SK-MEL-5 (cell line): ENCODE measurements around the gene WDCP. TPM values are rescaled to one million over a fixed set of nuclear protein-coding genes. Genes with fewer than 3 reads are reported as not detected.
A peak's percentile ranks its signal among the peaks of the same experiment; 100 is the strongest.
"Not testable (repeated sequence)": the region's sequence is repeated elsewhere in the genome, so short reads cannot be mapped to it uniquely, and the experiment has no call there.

Experiments used
- DNase-seq: peaks from one replicate; pipeline ENCODE4 v3.0.0-alpha.2; 2016; ENCODE audit warnings: low read depth, low spot score
- in situ Hi-C: cut with HindIII; loops from 2 replicates; pipeline ENCODE4 v1.10.0; 2016; ENCODE audit warnings: low sequenced_read_pairs, high pct_unique_total_duplicates, low pct_unique_long_range_greater_than_20kb
- polyA plus RNA-seq, 2 experiments: library from polyadenylated mRNA; depleted of rRNA; stranded (reverse); fragments of >200 nt; gene quantifications; 2 replicates each; pipeline ENCODE4 v1.2.3, GENCODE V29; 2015
- total RNA-seq: library from RNA; depleted of rRNA; stranded (reverse); fragments of >200 nt; shearing (Covaris generic); gene quantifications from 2 replicates; pipeline ENCODE4 v1.2.3, GENCODE V29; 2014; rRNA removed

WDCP gene, protein sequence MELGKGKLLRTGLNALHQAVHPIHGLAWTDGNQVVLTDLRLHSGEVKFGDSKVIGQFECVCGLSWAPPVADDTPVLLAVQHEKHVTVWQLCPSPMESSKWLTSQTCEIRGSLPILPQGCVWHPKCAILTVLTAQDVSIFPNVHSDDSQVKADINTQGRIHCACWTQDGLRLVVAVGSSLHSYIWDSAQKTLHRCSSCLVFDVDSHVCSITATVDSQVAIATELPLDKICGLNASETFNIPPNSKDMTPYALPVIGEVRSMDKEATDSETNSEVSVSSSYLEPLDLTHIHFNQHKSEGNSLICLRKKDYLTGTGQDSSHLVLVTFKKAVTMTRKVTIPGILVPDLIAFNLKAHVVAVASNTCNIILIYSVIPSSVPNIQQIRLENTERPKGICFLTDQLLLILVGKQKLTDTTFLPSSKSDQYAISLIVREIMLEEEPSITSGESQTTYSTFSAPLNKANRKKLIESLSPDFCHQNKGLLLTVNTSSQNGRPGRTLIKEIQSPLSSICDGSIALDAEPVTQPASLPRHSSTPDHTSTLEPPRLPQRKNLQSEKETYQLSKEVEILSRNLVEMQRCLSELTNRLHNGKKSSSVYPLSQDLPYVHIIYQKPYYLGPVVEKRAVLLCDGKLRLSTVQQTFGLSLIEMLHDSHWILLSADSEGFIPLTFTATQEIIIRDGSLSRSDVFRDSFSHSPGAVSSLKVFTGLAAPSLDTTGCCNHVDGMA
- total RNA-seq: 22.6 and 23.3 TPM in 2 replicates
- 15.9 and 17.1 TPM in 2 replicates for polyA plus RNA-seq (2015; cell fraction: cytosol; rRNA removed)
- polyA plus RNA-seq (2015; cell fraction: nucleus; rRNA removed): 31.0 and 31.4 TPM in 2 replicates

DNA sequence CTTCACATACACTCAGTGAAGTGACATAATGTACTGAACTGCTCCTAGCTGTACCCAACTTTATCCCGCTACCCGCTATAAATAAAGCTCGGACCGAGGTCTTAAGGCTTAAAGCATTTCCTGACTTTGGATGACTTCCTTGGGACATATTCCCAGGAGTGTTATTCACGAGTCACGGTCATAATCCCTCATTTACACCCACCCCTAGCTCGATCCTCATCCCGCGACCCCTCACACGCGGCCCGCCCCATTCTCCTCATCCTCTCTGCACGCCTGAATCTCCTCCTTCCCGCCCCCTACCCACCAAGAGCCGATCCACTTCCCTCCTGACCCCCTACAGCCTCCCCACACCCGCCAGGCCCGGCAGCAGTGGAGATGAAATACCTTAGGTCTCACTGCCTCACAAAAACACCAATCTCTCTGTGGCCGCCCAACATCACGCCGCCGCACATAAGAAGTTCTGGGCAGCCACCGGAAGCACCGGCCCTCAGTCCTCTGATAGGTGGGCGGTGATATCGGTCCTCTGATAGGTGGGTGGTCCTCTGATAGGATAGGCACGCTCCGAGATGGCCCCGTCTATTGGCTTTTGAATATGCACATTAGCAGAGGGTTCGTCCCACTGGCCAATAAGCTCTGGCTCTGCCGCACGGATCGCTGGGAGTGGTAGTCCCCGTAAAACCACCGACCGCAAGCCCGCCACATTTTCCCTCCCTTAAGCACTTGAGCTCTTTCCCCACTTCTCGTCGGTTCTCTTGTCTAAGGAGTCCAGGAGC is at the start of gene WDCP:
Gene WDCP, minus strand, starts transcription at position 462 of the 773 bp plus-strand sequence. CDS start 7,897 bp downstream, outside the sequence.
- peak; percentile 100 for DNase-seq
- in situ Hi-C loops: no loop called here

DNA sequence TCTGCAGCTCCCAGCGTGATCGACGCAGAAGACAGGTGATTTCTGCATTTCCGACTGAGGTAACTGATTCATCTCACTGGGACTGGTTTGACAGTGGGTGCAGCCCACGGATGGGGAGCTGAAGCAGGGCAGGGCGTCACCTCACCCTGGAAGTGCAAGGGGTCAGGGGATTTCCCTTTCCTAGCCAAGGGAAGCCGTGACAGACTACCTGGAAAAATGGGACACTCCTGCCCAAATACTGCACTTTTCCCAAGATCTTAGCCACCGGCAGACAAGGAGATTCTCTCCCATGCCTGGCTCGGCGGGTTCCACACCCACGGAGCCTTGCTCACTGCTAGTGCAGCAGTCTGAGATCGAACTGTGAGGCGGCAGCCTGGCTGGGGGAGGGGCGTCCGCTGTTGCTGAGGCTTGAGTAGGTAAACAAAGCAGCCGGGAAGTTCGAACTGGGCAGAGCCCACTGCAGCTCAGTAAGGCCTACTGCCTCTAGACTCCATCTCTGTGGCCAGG is 48.0 kb upstream of the WDCP start:
- DNase-seq, in situ Hi-C loops: not testable (repeated sequence)

DNA sequence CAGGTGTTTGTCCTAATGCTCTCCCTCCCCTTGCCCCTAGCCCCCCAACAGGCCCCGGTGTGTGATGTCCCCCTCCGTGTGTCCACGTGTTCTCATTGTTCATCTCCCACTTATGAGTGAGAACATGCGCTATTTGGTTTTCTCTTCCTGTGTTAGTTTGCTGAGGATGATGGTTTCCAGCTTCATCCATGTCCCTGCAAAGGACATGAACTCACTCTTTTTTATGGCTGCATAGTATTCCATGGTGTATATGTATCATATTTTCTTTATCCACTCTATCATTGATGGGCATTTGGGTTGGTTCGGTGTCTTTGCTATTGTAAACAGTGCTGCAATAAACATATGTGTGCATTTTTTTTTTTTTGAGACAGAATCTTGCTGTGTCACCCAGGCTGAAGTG is 46.1 kb upstream of the WDCP start:
- in situ Hi-C loops, DNase-seq: not testable (repeated sequence)

DNA sequence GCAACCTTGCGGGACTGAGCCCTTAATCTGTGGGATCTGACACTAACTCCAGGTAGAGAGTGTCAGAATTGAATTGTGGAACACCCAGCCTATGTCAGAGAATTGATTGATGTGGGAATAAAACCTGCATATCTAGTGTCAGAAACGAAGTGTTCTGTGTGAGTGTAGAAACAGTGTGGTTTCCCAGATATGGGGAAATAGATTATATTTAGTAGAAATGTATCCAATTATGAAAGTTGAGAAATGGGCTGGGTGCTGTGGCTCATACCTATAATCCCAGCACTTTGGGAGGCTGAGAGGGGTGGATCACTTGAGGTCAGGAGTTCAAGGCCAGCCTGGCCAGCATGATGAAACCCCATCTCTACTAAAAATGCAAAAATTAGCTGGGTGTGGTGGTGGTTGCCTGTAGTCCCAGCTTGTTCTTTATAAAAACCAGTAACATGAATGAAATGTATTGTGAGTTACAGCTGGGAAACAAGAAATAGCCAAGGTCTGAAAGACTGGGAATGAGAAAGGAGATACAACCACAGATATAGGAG is 41.7 kb upstream of the WDCP start:
- DNase-seq: no peak
- in situ Hi-C loops: no loop called here

DNA sequence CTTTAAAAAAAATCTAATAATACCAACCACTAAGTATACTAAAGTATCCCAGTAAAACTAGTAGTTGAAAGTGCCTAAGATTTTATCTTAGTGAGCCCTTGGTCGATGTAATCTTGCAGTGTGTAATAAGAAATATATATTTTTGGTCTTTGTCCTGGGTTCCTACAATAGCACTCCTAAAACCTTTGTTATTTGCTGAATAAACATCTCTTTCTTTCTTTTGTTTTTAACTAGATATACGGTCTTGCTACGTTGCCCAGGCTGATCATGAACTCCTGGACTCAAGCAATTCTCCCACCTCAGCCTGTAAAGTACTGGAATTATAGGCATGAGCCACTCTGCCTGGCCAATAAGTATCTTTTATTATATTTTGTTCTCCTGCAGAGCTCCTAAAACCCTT is 39.8 kb upstream of the WDCP start:
- DNase-seq: no peak
- in situ Hi-C loops: no loop called here

DNA sequence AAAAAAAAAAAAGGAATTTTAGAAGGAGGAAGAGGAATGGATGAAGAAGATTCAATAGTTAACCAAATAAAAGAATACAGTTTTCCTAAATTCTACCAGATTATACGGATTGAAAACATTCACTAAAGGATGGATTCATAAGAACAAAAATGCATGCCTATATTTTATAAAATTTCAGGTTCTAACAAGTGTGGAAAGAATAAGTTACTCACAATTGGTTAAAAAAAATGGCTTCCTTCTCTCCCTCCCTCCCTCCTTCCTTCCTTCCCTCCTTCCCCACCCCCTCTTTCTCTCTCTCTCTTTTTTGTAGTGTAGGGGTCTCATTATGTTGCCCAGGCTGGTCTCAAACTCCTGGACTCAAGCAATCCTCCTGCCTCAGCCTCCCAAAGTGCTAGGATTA is 39.0 kb upstream of the WDCP start:
- DNase-seq: no peak
- in situ Hi-C loops: no loop called here

DNA sequence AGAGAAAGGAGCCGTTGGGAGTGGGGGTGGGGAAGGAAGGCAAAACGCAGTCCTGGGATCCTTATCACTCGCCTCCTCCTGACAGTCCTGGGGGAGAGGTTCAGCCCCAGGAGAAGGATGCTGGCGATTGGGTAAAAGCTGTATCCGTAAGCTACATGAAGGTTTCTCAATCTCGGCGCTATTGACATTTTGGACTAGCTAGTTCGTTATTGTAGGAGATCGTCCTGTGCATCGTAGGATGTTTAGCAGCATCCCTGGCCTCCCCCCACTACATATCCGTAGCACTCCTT is 38.0 kb upstream of the WDCP start:
- DNase-seq: no peak
- in situ Hi-C loops: no loop called here

DNA sequence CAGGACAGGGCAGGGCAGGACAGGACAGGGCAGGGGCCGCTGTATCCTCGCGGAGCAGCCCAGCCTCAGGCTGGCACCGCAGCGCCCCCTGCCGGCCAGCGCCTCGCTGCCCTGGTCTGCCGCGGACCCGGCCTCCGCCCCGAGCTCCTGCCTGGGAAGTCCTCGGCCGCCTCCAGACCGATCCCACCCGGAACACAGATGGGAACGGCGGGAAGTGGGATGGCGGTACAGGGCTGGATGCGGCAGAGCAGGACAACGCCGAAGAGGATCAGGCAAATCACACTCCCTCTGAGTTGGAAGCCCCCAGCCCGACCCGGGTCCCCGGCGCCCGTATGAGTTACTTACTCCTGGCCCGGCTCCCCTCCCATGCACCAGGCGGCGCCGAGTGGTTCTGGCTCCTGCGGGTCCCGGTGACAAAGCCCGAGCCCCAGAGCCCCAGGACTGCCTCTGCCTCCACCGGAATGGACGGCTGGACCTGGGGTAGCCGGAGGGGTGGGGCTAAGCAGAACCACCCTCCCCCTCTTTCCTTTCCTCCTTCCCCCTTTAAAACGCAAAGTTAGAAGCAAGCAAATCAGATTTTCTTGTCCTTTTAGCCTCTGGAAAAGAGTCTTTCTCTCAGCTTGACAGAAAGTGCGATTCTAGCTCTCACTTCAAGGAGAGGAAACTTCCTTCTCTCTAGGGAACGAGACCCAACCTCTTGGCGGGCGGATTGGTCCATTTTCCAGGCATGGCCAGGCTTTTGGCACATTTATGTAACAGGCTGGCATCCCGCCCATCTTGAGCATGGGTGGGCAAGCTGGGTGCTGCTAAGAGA is 37.4 kb upstream of the WDCP start, which contains the start of gene TP53I3:
Gene TP53I3, minus strand, starts transcription at position 449 of the 814 bp plus-strand sequence. CDS start 508 bp downstream, outside the sequence.
- in situ Hi-C loops: no loop called here
- DNase-seq: peak; percentile 90

DNA sequence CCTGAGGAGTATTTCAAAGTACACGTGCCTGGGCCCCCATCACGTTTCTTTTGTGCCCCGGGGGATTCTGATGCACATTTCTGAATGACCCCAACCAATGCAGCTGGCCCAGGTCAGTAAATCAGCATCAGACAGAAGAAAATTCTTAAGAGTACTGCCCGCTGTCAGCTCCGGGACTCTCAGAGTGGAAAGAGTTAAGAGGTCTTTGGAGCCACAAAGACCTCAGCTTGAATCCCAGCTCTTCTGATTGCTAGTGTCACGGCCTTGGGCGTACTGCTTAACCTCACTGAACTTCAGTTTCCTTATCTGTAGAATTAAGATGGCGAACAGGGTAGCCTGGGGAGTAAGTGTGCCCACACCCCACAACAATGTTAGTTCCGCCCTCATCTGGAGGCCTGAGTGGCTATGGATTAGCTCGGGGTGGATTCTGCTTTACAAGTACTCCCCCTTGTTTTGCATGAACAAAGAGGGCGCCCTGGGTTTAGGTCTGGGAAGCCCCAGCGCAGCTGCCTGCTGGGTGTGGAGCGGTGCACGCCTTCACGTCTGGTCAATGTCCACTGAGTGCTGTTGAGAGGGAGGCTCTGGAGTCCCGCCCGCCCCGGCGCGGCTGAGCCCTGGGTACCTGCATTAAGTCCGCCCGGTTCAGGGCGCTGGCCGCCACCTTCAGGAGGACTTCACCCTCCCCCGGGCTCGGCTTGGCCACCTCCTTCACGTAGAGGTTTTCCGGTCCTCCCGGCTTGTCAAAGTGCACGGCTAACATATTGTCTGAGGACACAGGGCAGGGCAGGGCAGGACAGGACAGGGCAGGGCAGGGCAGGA is 36.6 kb upstream of the WDCP start:
- peak; percentile 78 for DNase-seq

DNA sequence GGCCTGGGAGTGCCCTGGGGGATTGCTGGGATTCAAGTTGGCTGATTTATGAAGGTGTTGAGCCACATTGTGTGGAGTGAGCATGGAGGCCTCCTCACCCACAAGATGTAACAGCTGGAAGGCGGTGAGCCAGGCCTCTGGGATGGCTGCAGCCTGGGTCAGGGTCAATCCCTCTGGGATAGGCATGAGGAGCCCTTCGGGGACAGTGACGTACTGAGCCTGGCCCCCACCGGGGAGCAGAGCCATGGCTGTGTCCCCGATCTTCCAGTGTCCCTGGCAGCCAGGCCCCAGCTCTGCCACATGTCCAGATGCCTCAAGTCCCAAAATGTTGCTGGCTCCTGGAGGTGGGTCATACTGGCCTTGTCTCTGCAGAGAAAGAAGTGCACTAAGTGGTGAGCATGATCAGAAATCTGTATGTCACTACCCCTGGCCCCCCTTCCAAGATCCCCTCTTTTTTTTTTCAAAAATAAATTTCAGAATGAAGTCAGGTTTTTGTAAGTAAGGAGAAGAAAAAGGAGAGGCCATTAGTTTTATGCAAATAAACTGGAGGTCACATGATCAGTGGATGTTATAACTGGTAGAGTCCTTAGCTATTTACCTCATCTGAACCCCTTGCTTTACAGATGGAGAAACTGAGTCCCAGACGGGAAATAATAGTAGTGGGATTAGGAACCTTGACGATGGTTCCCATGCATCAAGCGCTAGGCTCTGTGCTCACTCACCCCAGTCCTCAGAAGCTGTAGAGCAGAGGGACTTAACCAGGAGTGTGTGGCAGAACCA is 35.8 kb upstream of the WDCP start:
- in situ Hi-C loops: no loop called here

More for the DNA sequence above, 36.6 kb upstream of the WDCP start:
- in situ Hi-C loops: no loop called here

DNA sequence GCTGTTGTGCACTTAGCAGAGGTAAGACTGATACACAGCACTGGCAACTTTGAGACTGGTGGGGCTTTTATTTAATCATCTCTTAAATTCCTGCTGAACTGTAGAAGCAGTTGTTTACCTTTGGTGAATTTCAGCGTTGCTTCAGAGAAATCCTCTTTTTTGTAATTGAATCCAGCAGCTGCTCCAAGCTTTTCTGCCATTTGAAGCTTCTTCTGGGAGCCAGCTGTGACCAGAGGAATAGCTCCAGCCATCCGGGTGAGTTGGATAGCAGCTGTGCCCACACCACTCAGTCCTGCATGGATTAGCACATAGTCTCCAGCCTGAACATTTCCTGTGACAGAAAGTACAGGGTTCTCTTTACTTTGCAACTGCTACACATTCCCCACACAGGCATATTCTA is 33.5 kb upstream of the WDCP start:
- in situ Hi-C loops: no loop called here
- DNase-seq: no peak

More for the DNA sequence above, 35.8 kb upstream of the WDCP start:
- DNase-seq: no peak

DNA sequence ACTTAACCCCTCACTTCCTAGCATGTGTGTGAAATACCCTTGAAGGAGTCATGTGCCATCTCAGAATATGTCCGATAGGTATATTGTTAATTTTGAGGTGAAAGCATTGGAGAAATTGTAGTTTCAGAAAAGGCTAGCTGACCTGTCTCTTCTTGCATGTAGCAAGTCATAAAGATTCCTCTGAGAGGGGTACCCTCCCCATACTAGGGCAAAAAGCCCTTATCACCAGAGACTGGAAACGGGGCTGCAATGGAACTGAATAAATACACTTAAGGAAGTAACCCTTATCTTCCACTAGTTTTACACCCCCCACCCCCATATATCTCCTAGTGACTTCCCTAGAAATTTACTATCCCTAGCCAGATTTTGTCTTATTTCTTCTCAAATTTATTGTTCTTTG is 30.7 kb upstream of the WDCP start:
- in situ Hi-C loops: no loop called here
- DNase-seq: no peak

DNA sequence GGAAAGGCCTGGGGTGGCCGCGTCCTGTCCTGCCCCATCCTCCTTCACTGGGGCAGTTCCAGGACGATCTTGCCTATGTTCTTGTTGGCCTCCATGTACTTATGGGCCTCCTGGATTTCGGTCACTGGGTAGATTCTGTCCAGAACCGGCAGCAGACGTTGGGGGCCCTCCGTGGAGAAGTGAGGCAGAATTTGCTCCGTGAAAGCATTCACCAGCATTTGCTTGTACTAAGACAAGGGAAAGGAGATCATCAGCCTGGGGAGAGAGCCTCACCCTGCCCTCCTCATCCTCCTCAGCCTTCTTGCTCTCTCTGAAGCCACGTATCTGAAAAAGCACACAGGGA is 30.3 kb upstream of the WDCP start:
- in situ Hi-C loops: no loop called here

DNA sequence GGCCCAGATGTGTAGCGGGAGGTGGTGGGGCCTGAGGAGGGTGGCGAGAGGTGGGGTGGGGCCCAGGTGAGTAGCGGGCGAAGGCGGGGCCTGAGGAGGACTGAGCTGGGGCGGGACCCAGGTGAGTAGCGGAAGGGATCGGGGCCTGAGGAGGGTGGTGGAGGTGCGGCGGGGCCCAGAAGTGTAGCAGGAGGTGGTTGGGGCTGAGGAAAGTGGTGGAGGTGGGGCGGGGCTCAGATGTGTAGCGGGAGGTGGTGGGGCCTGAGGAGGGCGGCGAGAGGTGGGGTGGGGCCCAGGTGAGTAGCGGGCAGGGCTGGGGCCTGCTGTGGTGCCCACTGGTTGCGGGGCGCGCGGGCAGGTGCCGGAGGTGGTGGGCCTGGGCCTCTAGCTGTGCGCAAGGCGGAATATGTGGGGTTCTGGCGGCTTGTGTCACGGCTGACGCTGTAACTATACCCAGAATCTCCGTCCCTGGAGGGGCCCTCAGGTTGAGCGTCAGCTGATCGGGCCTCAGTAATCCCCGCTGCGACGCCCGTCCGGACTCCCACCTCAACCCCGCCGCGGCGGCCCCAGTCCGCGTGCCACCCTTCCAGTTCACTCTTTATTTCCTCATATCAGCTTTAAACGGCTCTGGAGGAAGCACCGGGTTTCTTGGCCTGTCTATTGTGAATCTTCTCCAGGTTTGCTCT is 29.8 kb upstream of the WDCP start:
- DNase-seq: no peak
- in situ Hi-C loops: no loop called here

More for the DNA sequence above, 30.3 kb upstream of the WDCP start:
- no peak for DNase-seq
